ENCODE data around the gene PSAT1. TPM values are rescaled to one million over a fixed set of nuclear protein-coding genes. Genes with fewer than 3 reads are reported as not detected.

Gene PSAT1
- total RNA-seq, 1 donor from 2014 or later: 6.9 TPM

DNA sequence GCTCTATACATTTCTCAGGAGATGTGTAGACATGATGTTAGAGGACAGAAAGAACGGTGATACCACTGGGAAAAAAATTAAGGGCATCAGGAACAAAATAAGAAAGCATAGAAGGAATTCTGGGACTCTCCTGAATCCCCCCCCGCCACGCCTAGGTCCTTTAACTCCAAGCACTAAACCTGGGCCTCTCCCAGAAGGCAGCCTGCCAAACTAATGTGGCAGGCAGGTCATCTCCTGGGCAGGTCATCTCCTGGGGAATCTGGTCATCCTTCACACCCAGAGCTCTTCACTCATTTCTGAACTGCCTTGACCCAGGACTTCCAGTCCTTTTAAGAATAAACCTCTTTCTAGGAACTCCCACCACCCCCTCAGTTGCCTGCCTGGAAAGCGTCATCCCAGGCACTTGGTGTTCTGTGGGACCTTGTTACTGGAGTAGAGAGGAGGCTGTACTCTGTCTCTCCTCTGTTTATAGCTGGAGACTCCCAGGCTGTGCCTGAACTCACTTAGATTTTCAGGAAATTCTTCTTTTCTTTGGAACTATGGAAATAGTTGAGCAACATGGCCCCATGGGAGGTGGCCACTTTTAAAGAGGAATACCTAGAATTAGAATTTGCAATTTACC, 24.1 kb downstream of the PSAT1 start:
- Histone ChIP-seq H3K27me3 (no peaks in the 10 kb centered on the region), H3K27ac (no peak overlapping the region), H3K36me3 (no peaks in the 10 kb centered on the region), H3K9me3 (no peaks in the 10 kb centered on the region), H3K4me1 (no peaks in the 10 kb centered on the region), H3K4me3 (no peak overlapping the region)
- TF ChIP-seq POLR2AphosphoS5 (IDR thresholded peaks at IDR 0.05; ENCODE audit: insufficient read depth in 1 of 2, low read depth in 1 of 2): no peak
- no peak for TF ChIP-seq POLR2A (IDR thresholded peaks at IDR 0.05)
- TF ChIP-seq, protein P1, sequence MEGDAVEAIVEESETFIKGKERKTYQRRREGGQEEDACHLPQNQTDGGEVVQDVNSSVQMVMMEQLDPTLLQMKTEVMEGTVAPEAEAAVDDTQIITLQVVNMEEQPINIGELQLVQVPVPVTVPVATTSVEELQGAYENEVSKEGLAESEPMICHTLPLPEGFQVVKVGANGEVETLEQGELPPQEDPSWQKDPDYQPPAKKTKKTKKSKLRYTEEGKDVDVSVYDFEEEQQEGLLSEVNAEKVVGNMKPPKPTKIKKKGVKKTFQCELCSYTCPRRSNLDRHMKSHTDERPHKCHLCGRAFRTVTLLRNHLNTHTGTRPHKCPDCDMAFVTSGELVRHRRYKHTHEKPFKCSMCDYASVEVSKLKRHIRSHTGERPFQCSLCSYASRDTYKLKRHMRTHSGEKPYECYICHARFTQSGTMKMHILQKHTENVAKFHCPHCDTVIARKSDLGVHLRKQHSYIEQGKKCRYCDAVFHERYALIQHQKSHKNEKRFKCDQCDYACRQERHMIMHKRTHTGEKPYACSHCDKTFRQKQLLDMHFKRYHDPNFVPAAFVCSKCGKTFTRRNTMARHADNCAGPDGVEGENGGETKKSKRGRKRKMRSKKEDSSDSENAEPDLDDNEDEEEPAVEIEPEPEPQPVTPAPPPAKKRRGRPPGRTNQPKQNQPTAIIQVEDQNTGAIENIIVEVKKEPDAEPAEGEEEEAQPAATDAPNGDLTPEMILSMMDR (IDR thresholded peaks at IDR 0.05): no peak
- intact Hi-C loops (cut with DNase I): no loop called here
- no peak for DNase-seq (ENCODE audit: extremely low spot score in 2 of 2)

DNA sequence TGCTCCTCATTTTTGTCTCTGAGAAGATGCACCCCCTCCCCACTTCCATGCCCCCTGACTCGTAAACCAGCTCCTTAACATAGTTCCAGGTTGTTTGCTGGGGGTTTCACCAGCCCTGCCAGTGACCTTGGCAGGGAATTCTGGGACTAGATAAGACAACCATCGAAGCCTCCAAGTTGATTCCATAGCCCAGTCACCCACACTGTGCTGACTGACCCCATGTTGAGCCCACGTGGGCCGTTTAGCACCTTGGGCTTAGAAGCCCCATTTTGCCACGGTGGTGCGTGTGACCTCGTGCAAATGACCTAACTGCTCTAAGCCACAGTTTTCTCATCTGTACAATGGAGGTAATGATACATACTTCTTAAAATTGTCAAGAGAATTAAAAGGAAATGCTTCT, 24.6 kb downstream of the PSAT1 start:
- intact Hi-C loops (cut with DNase I): no loop called here
- no peaks in the 10 kb centered on the region for H3K27me3 ChIP-seq

DNA sequence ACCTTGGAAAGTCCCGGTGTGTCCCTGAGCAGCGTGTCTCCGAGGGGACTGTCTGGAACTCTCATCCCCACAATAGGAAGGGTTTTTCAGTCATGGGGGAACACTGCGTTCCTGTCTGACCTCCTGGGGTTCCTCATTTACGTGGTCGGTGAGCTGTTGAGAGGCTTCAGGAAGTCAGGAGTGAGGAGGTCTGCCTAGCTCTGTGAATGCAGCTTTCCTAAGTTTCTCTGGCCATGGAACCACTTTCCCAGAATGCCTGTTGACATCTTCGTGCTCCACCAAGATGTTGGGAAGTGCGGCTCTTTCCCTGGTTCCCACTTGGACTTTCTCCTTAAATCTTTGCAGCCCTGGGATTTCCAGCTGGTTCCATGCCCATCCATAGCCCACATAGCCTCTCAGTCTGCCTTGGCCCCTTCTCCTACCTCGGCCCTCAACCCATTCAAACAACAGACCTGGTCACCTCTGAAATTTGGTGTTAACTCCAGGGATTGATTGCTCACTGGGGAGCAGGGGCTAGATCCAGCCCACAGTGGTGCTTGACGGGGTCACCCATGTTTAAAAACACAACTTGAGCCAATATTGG, 27.2 kb downstream of the PSAT1 start:
- TF ChIP-seq POLR2A (IDR thresholded peaks at IDR 0.05) (no peak), POLR2AphosphoS5 (IDR thresholded peaks at IDR 0.05; ENCODE audit: insufficient read depth in 1 of 2, low read depth in 1 of 2) (no peak)
- TF ChIP-seq, protein P1 (IDR thresholded peaks at IDR 0.05): no peak
- Histone ChIP-seq H3K9me3 (no peaks in the 10 kb centered on the region), H3K4me1 (no peaks in the 10 kb centered on the region), H3K27ac (no peak overlapping the region), H3K36me3 (no peaks in the 10 kb centered on the region), H3K27me3 (no peaks in the 10 kb centered on the region), H3K4me3 (no peak overlapping the region)
- intact Hi-C loops (cut with DNase I): no loop called here
- DNase-seq (ENCODE audit: extremely low spot score in 2 of 2): no peak

More for the DNA sequence above, 24.6 kb downstream of the PSAT1 start:
- Histone ChIP-seq H3K9me3 (no peaks in the 10 kb centered on the region), H3K4me1 (no peaks in the 10 kb centered on the region), H3K4me3 (no peak overlapping the region), H3K27ac (no peak overlapping the region), H3K36me3 (no peaks in the 10 kb centered on the region)
- no peak for TF ChIP-seq POLR2A (IDR thresholded peaks at IDR 0.05)
- TF ChIP-seq, protein P1 (IDR thresholded peaks at IDR 0.05): no peak
- no peak for TF ChIP-seq POLR2AphosphoS5 (IDR thresholded peaks at IDR 0.05; ENCODE audit: insufficient read depth in 1 of 2, low read depth in 1 of 2)
- DNase-seq (ENCODE audit: extremely low spot score in 2 of 2): no peak

DNA sequence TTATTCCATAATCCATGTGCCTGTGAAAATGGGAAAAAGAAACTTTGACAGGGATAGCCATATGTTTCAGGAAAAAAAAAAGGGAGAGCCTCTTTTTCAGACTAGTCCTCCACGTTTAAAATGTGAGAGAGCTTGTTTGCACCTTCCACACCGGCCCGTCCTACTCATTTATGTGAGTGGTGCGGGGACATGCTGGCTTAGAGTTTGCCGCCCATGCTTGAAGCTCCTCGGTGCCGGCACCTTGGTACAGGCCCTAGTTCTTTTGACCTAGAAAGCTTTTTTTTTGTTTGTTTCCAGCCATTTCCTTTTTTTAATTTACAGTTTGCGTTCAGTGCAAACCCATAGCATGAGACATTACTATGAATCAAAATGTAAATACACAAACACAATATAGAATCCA, 27.8 kb downstream of the PSAT1 start:
- intact Hi-C loops (cut with DNase I): no loop called here
- H3K27me3 ChIP-seq: no peaks in the 10 kb centered on the region
- H3K27ac ChIP-seq: no peak overlapping the region
- no peak overlapping the region for H3K4me3 ChIP-seq
- no peak for DNase-seq (ENCODE audit: extremely low spot score in 2 of 2)
- no peaks in the 10 kb centered on the region for H3K4me1 ChIP-seq
- no peaks in the 10 kb centered on the region for H3K36me3 ChIP-seq
- no peaks in the 10 kb centered on the region for H3K9me3 ChIP-seq
- TF ChIP-seq POLR2AphosphoS5 (IDR thresholded peaks at IDR 0.05; ENCODE audit: insufficient read depth in 1 of 2, low read depth in 1 of 2) (no peak), POLR2A (IDR thresholded peaks at IDR 0.05) (no peak)
- TF ChIP-seq, protein P1 (IDR thresholded peaks at IDR 0.05): no peak

DNA sequence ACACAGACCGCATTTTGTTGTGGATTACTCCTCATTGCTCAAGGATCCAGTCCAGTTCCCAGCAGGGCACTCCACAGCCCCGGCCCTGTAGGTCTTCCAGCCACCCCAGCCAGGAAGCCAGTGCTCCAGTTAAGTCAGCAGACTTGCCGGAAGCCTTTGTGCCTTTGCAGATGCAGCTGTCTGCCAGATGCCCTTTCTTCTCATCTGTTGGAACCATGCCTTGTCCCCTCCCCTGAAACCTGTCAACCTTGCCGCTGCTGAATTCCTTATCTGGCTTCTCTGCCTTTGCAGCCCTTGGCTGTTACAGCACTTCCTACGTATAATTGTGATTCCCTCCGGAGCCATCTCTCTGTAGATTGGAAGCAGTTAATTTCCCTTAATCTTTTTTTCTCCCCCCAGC, 28.4 kb downstream of the PSAT1 start:
- H3K27ac ChIP-seq: no peak overlapping the region
- no peaks in the 10 kb centered on the region for H3K4me1 ChIP-seq
- H3K9me3 ChIP-seq: no peaks in the 10 kb centered on the region
- no peak overlapping the region for H3K4me3 ChIP-seq
- TF ChIP-seq POLR2AphosphoS5 (IDR thresholded peaks at IDR 0.05; ENCODE audit: insufficient read depth in 1 of 2, low read depth in 1 of 2): no peak
- TF ChIP-seq, protein P1 (IDR thresholded peaks at IDR 0.05): no peak
- TF ChIP-seq POLR2A (IDR thresholded peaks at IDR 0.05): no peak
- H3K27me3 ChIP-seq: no peaks in the 10 kb centered on the region
- no peak for DNase-seq (ENCODE audit: extremely low spot score in 2 of 2)
- no peaks in the 10 kb centered on the region for H3K36me3 ChIP-seq
- intact Hi-C loops (cut with DNase I): no loop called here

All from vagina (tissue), 2 donors.